ENCODE results near the gene NNT.

Gene NNT

DNA sequence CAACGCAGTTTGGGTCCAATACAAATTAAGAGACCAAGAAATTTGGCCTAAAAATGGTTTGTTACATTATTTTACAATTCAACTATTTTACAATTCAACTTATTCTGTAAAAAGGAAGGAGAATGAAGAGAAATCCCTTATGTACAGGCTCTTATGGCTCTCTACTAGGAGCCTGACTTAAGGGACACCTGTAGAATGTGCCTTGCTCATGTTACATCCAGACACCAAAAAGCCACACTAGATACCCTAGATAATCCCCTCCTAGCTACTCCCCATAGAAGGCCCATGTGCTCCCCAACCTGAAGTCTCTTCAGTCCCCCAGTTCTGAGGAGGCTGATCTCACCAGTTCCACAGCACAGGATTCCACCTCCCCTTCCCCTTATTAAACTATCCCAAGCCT, 14.1 kb upstream of the NNT start:
- Histone ChIP-seq H3K4me3 (ENCODE audit: insufficient read depth, low read length, poor library complexity, severe bottlenecking) (no peak overlapping the region), H3K79me2 (ENCODE audit: insufficient read depth, low read length) (0 out of 2 replicates have a peak, but pooled peaks cover 4% of the 10 kb centered on the region), H4K20me1 (ENCODE audit: low read depth, low read length) (no peaks in the 10 kb centered on the region), H3K4me2 (ENCODE audit: low read depth, low read length, poor library complexity, severe bottlenecking) (no peak overlapping the region), H3K9me2 (replicated peaks; ENCODE audit: insufficient read depth, low read length) (no peaks in the 10 kb centered on the region), H3K27me3 (ENCODE audit: low read length) (no peaks in the 10 kb centered on the region), H3K9me3 (ENCODE audit: insufficient read depth, low read length) (no peaks in the 10 kb centered on the region), H3K27ac (ENCODE audit: low read depth, low read length) (no peak overlapping the region), H3F3A (ENCODE audit: insufficient read depth) (no peaks in the 10 kb centered on the region), H2AFZ (ENCODE audit: low read depth, low read length, severe bottlenecking) (no peak overlapping the region), H3K36me3 (ENCODE audit: low read length) (no peaks in the 10 kb centered on the region), H3K9ac (ENCODE audit: low read length) (no peak overlapping the region)
- TF ChIP-seq EZH2phosphoT487 (conservative IDR thresholded peaks at IDR 0.05; ENCODE audit: low read length) (no peak), CTCF (IDR thresholded peaks at IDR 0.05; ENCODE audit: insufficient read depth, low read length, poor library complexity, severe bottlenecking) (no peak)

DNA sequence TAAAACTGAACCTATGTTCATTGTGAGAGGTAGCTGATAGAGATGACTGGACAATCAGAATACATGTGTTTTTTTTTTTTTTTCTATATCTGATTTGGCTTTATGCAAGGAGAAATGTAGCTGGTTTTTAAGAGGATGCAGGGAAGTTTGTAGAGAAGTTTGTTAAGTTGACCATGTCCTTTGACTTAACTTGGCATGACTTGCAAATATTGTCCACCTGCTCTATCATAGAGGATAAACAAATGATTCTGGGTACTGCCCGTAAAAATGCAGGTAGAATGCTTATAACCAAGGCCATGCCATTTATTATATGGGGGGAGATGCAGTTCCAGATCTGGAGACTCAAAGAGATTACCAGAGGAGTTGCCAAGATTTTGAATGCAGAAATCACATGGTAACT, 13.7 kb upstream of the NNT start:
- H3K9ac ChIP-seq (ENCODE audit: low read length) = no peak overlapping the region
- H3K9me2 ChIP-seq (replicated peaks; ENCODE audit: insufficient read depth, low read length) = no peaks in the 10 kb centered on the region
- no peak overlapping the region for H3K4me3 ChIP-seq (ENCODE audit: insufficient read depth, low read length, poor library complexity, severe bottlenecking)
- no peaks in the 10 kb centered on the region for H3K36me3 ChIP-seq (ENCODE audit: low read length)
- H4K20me1 ChIP-seq (ENCODE audit: low read depth, low read length) = no peaks in the 10 kb centered on the region
- no peak overlapping the region for H2AFZ ChIP-seq (ENCODE audit: low read depth, low read length, severe bottlenecking)
- TF ChIP-seq EZH2phosphoT487 (conservative IDR thresholded peaks at IDR 0.05; ENCODE audit: low read length) (no peak), CTCF (IDR thresholded peaks at IDR 0.05; ENCODE audit: insufficient read depth, low read length, poor library complexity, severe bottlenecking) (no peak)
- H3F3A ChIP-seq (ENCODE audit: insufficient read depth) = no peaks in the 10 kb centered on the region
- no peaks in the 10 kb centered on the region for H3K9me3 ChIP-seq (ENCODE audit: insufficient read depth, low read length)
- 0 out of 2 replicates have a peak, but pooled peaks cover 4% of the 10 kb centered on the region for H3K79me2 ChIP-seq (ENCODE audit: insufficient read depth, low read length)
- no peaks in the 10 kb centered on the region for H3K27me3 ChIP-seq (ENCODE audit: low read length)
- no peak overlapping the region for H3K4me2 ChIP-seq (ENCODE audit: low read depth, low read length, poor library complexity, severe bottlenecking)
- H3K27ac ChIP-seq (ENCODE audit: low read depth, low read length) = no peak overlapping the region

DNA sequence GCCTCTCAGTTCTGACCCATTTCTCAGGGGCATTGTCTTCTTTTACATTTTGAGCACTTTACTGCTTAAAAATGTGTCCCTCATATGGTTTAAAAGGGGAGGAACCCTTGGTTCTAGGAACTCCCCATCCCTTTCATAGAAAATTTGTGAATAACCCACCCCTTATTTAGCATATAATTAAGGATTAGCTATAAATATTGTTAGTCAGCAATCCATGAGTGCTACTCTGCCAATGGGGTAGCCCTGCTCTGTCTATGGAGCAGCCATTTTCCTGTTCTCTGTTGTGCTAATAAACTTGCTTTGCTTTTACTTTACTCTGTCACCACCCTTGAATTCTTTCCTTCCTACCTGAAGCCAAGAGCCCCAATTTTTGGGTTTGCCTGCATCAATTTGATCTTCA, 12.3 kb upstream of the NNT start:
- H3K9me2 ChIP-seq (replicated peaks; ENCODE audit: insufficient read depth, low read length) = no peaks in the 10 kb centered on the region
- no peak overlapping the region for H3K4me2 ChIP-seq (ENCODE audit: low read depth, low read length, poor library complexity, severe bottlenecking)
- no peaks in the 10 kb centered on the region for H3K9me3 ChIP-seq (ENCODE audit: insufficient read depth, low read length)
- no peaks in the 10 kb centered on the region for H3K27me3 ChIP-seq (ENCODE audit: low read length)
- TF ChIP-seq EZH2phosphoT487 (conservative IDR thresholded peaks at IDR 0.05; ENCODE audit: low read length) (no peak), CTCF (IDR thresholded peaks at IDR 0.05; ENCODE audit: insufficient read depth, low read length, poor library complexity, severe bottlenecking) (no peak)
- no peak overlapping the region for H3K9ac ChIP-seq (ENCODE audit: low read length)
- H3K36me3 ChIP-seq (ENCODE audit: low read length) = no peaks in the 10 kb centered on the region
- H3K4me3 ChIP-seq (ENCODE audit: insufficient read depth, low read length, poor library complexity, severe bottlenecking) = no peak overlapping the region
- H3K79me2 ChIP-seq (ENCODE audit: insufficient read depth, low read length) = 0 out of 2 replicates have a peak, but pooled peaks cover under 1% of the 10 kb centered on the region
- no peak overlapping the region for H3K27ac ChIP-seq (ENCODE audit: low read depth, low read length)
- no peaks in the 10 kb centered on the region for H4K20me1 ChIP-seq (ENCODE audit: low read depth, low read length)
- no peaks in the 10 kb centered on the region for H3F3A ChIP-seq (ENCODE audit: insufficient read depth)
- H2AFZ ChIP-seq (ENCODE audit: low read depth, low read length, severe bottlenecking) = no peak overlapping the region

All from SU-DHL-6 (cell line).